Thyroid gland (tissue), 4 donors: Measurements from ENCODE around the gene ARHGEF4.

ENCODE experiments used
- CTCF ChIP-seq, 6 experiments: fragments of 200-600 bp in 3 of 6; fragments of 450-650 bp in 3 of 6; sonication (generic) in 3 of 6; IDR thresholded peaks; one replicate each; pipeline ENCODE4 v1.5.1; 2016 to 2019; ENCODE audit warnings: antibody characterized with exemption in 6 of 6, mild to moderate bottlenecking in 2 of 6, inconsistent platforms in 1 of 6, moderate library complexity in 1 of 6
- POLR2A ChIP-seq, 2 donors: fragments of 450-650 bp; IDR thresholded peaks; one replicate each; pipeline ENCODE4 v1.6.1; 2017; ENCODE audit warnings: antibody characterized with exemption in 2 of 2, mild to moderate bottlenecking in 2 of 2, moderate library complexity in 1 of 2

- TF ChIP-seq CTCF (IDR thresholded peaks at IDR 0.05) (no peak), POLR2A (IDR thresholded peaks at IDR 0.05) (no peak)
Measured at GRCh38 chr2:130825966-130826253, 10.8 kb upstream of the ARHGEF4 start.
